ENCODE data around the gene SPECC1L.

SPECC1L gene

DNA sequence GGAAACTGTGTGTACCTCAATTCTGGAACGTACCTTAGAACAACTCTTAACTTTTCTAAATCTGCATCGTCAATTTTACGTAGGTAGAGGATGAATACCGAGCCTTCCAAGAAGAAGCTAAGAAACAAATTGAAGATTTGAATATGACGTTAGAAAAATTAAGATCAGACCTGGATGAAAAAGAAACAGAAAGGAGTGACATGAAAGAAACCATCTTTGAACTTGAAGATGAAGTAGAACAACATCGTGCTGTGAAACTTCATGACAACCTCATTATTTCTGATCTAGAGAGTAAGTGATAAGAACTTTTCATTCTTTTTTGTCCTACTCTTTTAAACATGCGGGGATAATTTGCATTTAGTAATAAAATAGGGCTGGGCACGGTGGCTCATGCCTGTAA is 53.5 kb downstream of the SPECC1L start:
- DNase-seq (ENCODE audit: low read depth in 2 of 2), result no peak

- no peak for DNase-seq (ENCODE audit: low read depth in 2 of 2)
Observed at GRCh38 chr22:24325105-24325757, 54.6 kb downstream of the SPECC1L start.

DNA sequence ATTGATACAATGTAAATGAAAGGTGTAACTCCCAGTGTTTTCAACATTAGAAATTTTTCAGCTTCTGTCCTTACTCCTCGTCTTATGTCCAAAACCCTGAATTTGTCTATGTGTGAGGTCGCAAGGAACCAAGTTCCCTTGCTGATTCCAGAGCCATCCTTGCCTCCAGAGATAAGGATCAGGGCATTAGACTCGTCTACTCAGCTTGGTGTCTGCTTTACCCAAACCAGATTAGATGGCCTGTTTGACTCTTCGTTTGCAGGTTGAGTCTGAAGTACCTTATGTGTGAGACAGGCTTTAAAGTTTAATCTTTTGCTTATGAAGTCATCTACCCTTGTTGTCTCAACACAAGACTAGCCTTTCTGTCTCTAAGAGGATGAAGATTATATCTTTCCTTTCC is 55.6 kb downstream of the SPECC1L start:
- no peak for DNase-seq (ENCODE audit: low read depth in 2 of 2)

GRCh38 chr22:24327832-24328231 is 57.2 kb downstream of the SPECC1L start:
- DNase-seq (ENCODE audit: low read depth in 2 of 2), result no peak

- no peak for DNase-seq (ENCODE audit: low read depth in 2 of 2)
Observed at GRCh38 chr22:24329453-24329852, 58.8 kb downstream of the SPECC1L start.

GRCh38 chr22:24330636-24331035 is 60.0 kb downstream of the SPECC1L start:
- DNase-seq (ENCODE audit: low read depth in 2 of 2), result no peak

DNA sequence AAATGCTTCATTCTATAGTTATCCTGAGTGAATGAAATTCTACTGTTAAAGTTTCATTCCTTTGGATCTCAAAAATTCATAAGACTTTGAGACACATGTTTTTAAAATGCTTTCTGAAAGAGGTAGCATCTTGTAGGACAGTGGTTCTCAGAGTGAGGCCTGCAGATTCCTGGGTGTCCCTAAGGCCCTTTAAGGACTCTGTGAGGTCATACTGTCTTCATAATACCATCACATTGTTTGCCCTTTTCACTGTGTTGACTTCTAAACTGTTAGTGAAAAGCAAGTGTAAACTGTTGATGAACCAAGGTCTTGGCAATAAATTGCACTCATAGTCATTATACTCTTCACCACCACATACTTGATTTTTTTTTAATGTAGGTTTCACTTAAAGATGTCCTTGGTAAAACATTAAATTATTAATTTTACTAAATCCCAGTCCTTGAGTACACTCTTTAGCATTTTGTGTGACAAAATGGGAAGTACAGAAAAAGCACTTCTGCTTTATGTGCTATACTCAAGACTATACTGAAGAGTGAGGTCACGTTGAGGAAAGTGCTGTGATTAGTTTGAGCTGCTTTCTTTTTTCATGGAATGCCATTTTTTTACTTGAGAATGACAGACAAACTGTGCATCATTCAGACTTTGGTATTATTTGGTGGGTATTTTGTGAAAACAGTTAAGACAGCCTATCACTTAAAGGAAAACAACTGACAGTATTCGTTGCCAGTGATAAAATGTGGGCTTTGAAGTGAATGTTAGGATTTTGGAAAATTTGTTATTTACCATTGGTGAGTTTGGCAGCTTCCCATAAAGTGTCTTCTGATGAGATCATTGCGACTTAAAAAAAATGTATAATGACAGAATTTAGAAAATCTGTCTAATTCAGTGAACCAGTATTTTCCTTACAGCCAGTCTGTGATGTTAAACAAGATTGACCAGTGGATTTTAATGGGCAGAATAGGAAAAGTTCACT is 61.1 kb downstream of the SPECC1L start:
- DNase-seq (ENCODE audit: low read depth in 2 of 2), result no peak

- no peak for DNase-seq (ENCODE audit: low read depth in 2 of 2)
Observed at GRCh38 chr22:24333301-24333700, 62.7 kb downstream of the SPECC1L start.

DNA sequence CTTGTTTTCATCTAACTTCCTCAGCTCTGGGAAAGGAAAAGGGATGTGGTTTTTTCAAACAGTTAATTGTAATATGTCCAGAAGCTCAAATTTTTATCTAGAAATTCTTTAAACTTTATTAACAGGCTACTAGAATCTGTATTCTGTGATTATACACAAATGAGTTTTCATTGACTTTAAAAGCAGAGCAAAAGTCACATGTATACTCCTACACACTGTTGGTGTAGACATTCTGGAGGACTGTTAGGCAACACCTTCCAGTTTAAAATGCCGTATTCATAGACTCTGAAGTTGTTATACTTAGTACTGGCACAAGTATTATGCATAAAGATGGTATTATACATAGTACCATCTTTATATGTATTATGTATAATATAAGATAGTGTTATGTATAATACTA is 64.9 kb downstream of the SPECC1L start:
- DNase-seq (ENCODE audit: low read depth in 2 of 2), result no peak

GRCh38 chr22:24337894-24338645 is 67.4 kb downstream of the SPECC1L start:
- DNase-seq (ENCODE audit: low read depth in 2 of 2), result no peak

- DNase-seq (ENCODE audit: low read depth in 2 of 2), result no peak
Observed at GRCh38 chr22:24338726-24339451, 68.3 kb downstream of the SPECC1L start.

DNA sequence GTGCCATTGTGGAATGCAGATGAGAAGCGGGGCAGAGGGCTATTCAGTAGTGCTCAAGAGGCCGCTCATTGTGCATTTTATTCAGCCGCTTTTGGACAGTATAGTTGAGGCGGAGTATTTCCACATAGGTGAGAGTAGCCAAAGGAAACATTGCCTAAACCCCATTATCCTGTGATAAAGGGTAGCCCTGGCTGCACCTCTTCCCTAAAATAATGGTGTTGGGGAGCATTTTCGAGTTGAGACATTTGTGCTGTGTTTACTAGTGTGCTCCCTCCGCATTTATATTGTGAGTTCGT is 68.8 kb downstream of the SPECC1L start:
- no peak for DNase-seq (ENCODE audit: low read depth in 2 of 2)

DNA sequence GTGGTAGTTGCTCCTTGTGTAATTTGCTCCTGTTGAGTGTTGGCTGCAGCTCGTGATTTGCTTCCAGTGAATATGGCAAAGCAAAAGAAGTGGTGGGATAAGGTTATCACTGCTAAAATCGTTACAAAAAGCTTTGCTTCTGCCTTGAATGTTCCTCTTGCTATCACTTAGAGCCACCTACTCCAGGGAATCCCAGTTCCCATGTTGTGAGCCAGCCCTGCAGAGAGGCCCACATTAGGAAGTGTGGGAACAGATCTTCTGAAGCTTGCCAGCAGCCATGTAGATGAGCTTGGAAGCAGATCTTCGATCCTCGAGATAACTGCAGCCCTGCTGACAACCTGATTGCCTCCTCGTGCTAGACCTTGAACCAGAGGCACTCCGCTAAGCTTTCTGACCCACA is 71.0 kb downstream of the SPECC1L start:
- no peak for DNase-seq (ENCODE audit: low read depth in 2 of 2)

DNA sequence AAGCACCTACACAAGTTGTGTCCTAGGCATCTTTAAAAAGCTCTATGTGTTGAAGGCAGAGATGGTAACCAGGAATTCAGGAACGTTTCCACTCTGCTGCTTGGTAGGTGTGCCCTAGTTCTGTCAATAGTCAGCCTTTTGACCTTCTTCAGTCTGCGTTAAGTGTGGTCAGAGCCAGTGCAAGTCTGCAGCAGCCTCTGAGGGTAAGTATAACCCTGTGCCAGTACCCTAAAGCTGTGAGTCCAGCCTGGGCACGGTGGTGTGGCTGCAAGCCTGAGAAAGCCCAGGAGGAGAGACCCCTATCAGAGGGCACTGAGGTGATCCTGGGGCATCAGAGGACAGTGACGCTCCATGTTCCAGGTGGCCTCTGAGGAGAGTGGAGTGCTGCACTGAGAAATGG is 80.0 kb downstream of the SPECC1L start:
- DNase-seq (ENCODE audit: low read depth in 2 of 2), result no peak

DNA sequence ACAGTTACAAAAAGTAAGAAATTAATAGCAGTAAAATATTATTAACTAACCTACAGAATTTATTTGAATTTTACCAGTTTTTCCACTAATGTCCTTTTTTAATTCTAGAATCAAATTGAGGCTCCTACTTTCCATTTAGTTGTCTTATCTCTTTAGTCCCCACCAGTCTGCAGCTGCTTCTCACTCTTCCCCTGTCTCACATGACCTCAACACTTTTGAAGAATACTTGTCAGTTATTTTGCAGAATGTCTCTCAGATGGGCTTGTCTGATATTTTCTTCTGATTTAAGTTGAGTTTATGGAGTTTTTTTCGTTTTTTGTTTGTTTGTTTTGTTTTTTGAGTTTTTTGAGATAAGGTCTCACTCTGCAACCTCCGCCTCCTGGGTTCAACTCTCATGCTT is 82.5 kb downstream of the SPECC1L start:
- DNase-seq (ENCODE audit: low read depth in 2 of 2), result no peak

- no peak for DNase-seq (ENCODE audit: low read depth in 2 of 2)
Observed at GRCh38 chr22:24355574-24355973, 84.9 kb downstream of the SPECC1L start.

DNA sequence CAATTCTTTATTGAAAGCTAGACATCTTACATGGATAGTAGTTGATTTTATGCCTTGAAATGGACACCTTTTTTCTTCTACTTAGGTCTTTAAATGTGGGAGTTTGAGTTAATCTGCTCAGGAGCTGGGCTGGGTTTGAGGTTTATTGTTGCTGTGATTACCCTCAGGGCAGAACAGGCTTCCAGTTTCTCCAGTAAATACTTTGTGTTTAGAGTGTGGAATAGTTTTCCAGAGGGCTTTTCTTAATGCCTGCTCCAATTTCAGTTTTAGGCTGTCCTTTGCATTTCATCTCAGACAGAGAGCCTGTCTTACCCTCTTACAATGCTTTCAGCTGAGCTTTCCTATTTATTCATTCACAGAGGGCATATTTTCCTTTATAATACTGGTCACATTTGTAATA is 86.9 kb downstream of the SPECC1L start:
- no peak for DNase-seq (ENCODE audit: low read depth in 2 of 2)

DNA sequence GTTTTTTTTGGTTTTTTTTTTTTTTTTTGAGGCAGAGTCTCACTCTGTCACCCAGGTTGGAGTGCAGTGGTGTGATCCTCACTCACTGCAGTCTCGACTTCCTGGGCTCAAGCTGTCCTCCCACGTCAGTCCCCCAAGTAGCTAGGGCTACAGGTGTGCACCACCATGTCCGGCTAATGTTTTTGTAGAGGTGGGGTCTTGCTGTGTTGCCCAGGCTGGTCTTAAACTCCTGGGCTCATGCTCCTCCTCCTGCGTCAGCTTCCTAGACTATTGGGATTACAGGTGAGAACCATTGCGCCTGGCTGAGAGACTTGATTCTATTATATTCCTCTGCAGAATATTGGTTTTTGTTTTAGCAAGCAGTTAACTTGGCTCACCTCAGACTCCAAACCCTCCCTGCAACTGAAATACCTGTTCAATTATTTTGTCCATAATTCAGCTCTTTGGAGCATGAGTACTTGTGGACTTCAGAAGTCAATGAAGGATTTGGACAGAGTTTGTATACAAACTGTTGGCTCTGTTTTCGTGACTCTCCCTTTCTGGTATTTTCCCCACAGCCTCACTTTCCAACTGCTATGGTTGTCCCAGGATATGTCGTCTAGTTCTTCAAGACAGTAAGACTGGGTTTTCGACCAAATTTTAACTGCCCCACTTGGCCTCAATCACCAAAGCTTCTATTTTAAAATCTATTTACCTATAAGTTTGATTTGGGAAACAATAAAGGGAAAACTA is 87.6 kb downstream of the SPECC1L start:
- no peak for DNase-seq (ENCODE audit: low read depth in 2 of 2)

DNA sequence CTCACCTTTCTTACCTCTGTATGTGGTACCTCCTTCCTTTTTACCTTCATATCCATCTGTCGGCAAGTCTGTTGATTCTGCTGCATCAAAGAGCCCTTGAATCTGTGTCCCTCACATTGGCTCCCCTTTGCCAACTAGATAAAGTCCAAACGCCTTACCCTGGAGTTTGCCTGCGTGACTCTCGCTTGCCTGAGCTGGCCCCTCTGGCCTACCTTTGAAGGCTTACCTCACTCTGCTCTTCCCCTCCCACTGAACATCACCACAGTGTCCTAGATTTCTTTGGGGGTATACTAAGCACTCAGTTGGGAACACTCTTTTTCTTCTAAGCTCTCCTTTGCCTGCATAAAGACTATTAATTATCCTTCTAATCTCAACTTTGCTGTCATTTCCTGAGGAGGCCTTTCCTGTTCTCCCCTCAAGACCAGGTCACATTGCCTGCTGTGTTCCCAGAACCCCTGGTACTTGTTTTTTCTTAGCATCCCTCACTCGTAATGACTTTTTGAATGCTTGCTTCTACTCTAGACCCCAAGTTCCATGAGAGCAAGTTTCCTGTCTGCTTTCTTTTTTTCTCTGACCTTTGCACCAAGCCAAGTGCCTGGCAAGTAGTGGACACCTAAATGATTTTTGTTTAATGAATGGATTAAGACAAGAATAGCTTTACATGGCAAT is 89.0 kb downstream of the SPECC1L start:
- no peak for DNase-seq (ENCODE audit: low read depth in 2 of 2)

DNA sequence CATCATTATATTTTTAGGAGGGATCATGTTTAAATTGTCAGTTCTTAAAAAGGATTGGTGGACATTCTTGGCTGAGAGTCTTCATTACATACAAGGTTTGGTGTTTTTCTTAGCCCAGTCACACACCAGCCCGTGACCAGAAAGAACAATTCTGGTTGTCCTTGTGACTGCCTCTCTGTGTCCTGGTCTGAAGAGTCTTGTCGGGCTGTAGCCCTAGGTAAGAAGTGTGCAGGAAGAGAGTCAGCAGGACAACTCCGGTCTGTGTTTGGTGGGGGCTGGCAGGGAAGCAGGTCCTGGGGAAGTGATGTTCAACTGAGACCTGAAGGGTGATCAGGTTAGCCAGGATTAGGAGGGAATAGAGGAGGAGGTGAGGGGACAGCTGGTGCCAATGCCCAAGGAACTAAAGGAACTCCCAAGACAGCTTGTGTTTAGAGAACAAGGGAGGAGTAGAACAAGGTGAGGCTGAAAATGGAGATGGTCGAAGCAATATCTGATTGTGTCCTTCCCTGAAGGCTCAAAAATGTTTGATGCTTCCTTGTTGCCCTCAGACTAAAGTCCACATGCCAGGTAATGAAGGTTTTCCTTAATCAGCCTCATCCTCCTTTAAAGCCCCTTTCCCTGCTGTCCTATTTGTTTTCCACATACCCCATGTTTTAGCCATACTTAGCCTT is 91.5 kb downstream of the SPECC1L start:
- no peak for DNase-seq (ENCODE audit: low read depth in 2 of 2)

Data from stimulated activated CD4-positive, alpha-beta T cell treated with anti-CD3 and anti-CD28 coated beads, Interleukin-1b, Interleukin-23, amount 100 ng/mL, for 4 hours (primary cell).